NB4 (cell line): ENCODE data around the gene ZSWIM5.

ENCODE experiments used
- CTCF ChIP-seq: IDR thresholded peaks from one replicate; pipeline ENCODE4 v1.5.1; 2012; ENCODE audit warnings: low read depth, low read length
- MAX ChIP-seq: IDR thresholded peaks from 2 replicates; pipeline ENCODE4 v1.6.1; 2011; ENCODE audit warnings: low read depth, low read length

- TF ChIP-seq CTCF (no peak), MAX (no peak)
Observed at GRCh38 chr1:45123358-45123757, 83.0 kb downstream of the ZSWIM5 start.
